GM23338 (cell line): ENCODE results near the gene CCNT2. TPM values are rescaled to one million over a fixed set of nuclear protein-coding genes. Genes with fewer than 3 reads are reported as not detected.
"Not testable (repeated sequence)": the region's sequence is repeated elsewhere in the genome, so short reads cannot be mapped to it uniquely, and the experiment has no call there.

Experiments
- ATAC-seq: fragments of 200-7000 bp; cut with Tn5 transposase; 3 replicates; pipeline ENCODE4 v1.9.1; 2020
- DNase-seq: peaks from one replicate; pipeline ENCODE4 v3.0.0-alpha.2; 2015; ENCODE audit warnings: low spot score
- H2AFZ ChIP-seq: fragments of 200-600 bp; sonication (generic); 2 replicates; pipeline ENCODE4 v1.8.0; 2016; ENCODE audit warnings: antibody characterized with exemption, mild to moderate bottlenecking, moderate library complexity
- H3F3A ChIP-seq: fragments of 200-600 bp; sonication (generic); replicated peaks from 2 replicates; pipeline ENCODE4 v1.8.0; 2017; ENCODE audit warnings: antibody characterized with exemption, mixed run types, low read depth
- H3K27ac ChIP-seq: fragments of 200-600 bp; sonication (generic); 2 replicates; pipeline ENCODE4 v1.6.1; 2016; ENCODE audit warnings: low read depth
- H3K27me3 ChIP-seq: fragments of 200-600 bp; sonication (generic); 2 replicates; pipeline ENCODE4 v1.8.0; 2016; ENCODE audit warnings: mild to moderate bottlenecking, mixed run types, moderate library complexity; ENCODE audit not compliant: insufficient read depth
- H3K36me3 ChIP-seq: fragments of 200-600 bp; sonication (generic); 2 replicates; pipeline ENCODE4 v1.8.0; 2016; ENCODE audit warnings: mild to moderate bottlenecking; ENCODE audit not compliant: insufficient read depth
- H3K4me1 ChIP-seq: fragments of 200-600 bp; sonication (generic); 2 replicates; pipeline ENCODE4 v1.8.0; 2016; ENCODE audit warnings: mild to moderate bottlenecking, moderate library complexity; ENCODE audit not compliant: insufficient read depth
- H3K4me2 ChIP-seq: fragments of 200-600 bp; sonication (generic); 2 replicates; pipeline ENCODE4 v1.7.1; 2017; ENCODE audit warnings: mixed run types
- H3K4me3 ChIP-seq: fragments of 200-600 bp; sonication (generic); 2 replicates; pipeline ENCODE4 v1.6.1; 2016; ENCODE audit warnings: mixed run types
- H3K79me2 ChIP-seq: fragments of 200-600 bp; sonication (generic); replicated peaks from 2 replicates; pipeline ENCODE4 v1.8.0; 2017; ENCODE audit warnings: mild to moderate bottlenecking; ENCODE audit not compliant: insufficient read depth
- H3K9me2 ChIP-seq: fragments of 200-600 bp; sonication (generic); 2 replicates; pipeline ENCODE4 v1.8.0; 2017; ENCODE audit not compliant: insufficient read depth
- H4K20me1 ChIP-seq: fragments of 200-600 bp; sonication (generic); replicated peaks from 2 replicates; pipeline ENCODE4 v1.8.0; 2017; ENCODE audit warnings: mild to moderate bottlenecking; ENCODE audit not compliant: insufficient read depth
- H3K27ac Mint-ChIP-seq: 2 replicates; pipeline ENCODE4 v1.8.0; 2020; ENCODE audit warnings: inconsistent platforms, mild to moderate bottlenecking, moderate library complexity, mixed read lengths
- H3K27me3 Mint-ChIP-seq: 3 replicates; pipeline ENCODE4 v1.8.0; 2022; ENCODE audit warnings: low read depth, mild to moderate bottlenecking, moderate library complexity, mixed read lengths, inconsistent platforms; ENCODE audit not compliant: insufficient read depth, poor library complexity
- H3K36me3 Mint-ChIP-seq: 3 replicates; pipeline ENCODE4 v1.8.0; 2021; ENCODE audit warnings: low read depth, mild to moderate bottlenecking, inconsistent platforms, moderate library complexity, mixed read lengths
- H3K4me1 Mint-ChIP-seq: 3 replicates; pipeline ENCODE4 v1.8.0; 2020; ENCODE audit warnings: mild to moderate bottlenecking, inconsistent platforms, mixed read lengths
- H3K4me3 Mint-ChIP-seq: 3 replicates; pipeline ENCODE4 v1.8.0; 2021; ENCODE audit warnings: moderate library complexity, mild to moderate bottlenecking, inconsistent platforms, mixed read lengths
- H3K9me3 Mint-ChIP-seq: 3 replicates; pipeline ENCODE4 v1.8.0; 2020; ENCODE audit warnings: moderate library complexity, mild to moderate bottlenecking, inconsistent platforms, mixed read lengths
- ZNF114 ChIP-seq: fragments of 250-450 bp; sonication (Bioruptor Pico); IDR thresholded peaks from 2 replicates; pipeline ENCODE4 v1.5.0; 2020; ENCODE audit warnings: mild to moderate bottlenecking, moderate library complexity
- polyA plus RNA-seq: library from polyadenylated mRNA; unstranded; fragments of >200 nt; fragmentation: Nextera tagmentation; extraction: Ambion mirVana; gene quantifications from 2 replicates; pipeline ENCODE4 v1.2.1, GENCODE V29; 2016
- total RNA-seq: library from RNA; depleted of rRNA; stranded (reverse); fragments of >200 nt; shearing (Covaris generic); gene quantifications from 2 replicates; pipeline ENCODE4 v1.2.3, GENCODE V29; 2014
- TF ChIP-seq, protein P1 (sequence below), 2 experiments: fragments of 200-600 bp in 1 of 2; sonication (generic) in 1 of 2; conservative IDR thresholded peaks; 2 replicates each; pipeline versions ENCODE4 v1.5.1 to v1.6.1; 2016 to 2017; ENCODE audit warnings: antibody characterized with exemption in 2 of 2, low read depth in 2 of 2, mild to moderate bottlenecking in 2 of 2, moderate library complexity in 1 of 2
- TF ChIP-seq, protein P2 (sequence below): fragments of 250-450 bp; sonication (Bioruptor Pico); IDR thresholded peaks from 2 replicates; pipeline ENCODE4 v1.5.0; 2020; ENCODE audit warnings: mild to moderate bottlenecking, moderate library complexity

The CCNT2 gene
- total and polyA plus RNA-seq, 2 experiments from 2014 or later: 22.5 to 46.5 TPM

DNA sequence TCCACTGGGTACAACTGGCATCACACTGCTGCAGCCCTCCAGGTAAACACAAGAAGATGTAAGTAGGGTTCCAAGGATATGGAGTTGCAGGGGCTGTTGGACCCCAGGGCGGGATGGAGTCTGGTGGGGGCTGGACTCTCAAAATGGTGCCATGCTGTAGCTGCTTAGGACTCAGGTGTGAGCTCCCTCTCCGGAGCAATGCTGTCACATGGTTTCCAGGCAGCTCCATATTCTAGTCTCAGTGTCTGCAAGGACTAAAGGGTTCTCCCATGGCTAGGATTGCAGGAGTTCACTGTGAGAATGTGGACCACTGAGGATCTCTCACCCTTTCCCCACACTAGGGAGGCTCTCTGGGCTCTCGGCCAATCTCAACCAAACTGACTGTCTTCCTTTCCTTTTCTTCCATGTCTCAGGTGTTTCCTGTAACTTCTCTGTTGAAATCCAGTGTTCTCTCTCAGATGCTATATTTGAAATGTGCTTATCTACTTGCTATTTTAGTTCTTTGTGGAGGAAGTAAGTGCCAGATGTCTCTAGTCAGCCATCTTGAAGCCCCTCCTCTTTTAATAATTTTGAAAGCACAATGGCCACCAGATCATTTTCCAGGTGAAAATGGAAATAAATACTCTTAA, 57.6 kb downstream of the CCNT2 start:
- no peak overlapping the region for H3K27ac ChIP-seq
- peaks cover 23% of the 10 kb centered on the region for H3K9me3 Mint-ChIP-seq
- no peak for TF ChIP-seq ZNF114 (CRISPR knock-in tag)
- TF ChIP-seq, protein P1, sequence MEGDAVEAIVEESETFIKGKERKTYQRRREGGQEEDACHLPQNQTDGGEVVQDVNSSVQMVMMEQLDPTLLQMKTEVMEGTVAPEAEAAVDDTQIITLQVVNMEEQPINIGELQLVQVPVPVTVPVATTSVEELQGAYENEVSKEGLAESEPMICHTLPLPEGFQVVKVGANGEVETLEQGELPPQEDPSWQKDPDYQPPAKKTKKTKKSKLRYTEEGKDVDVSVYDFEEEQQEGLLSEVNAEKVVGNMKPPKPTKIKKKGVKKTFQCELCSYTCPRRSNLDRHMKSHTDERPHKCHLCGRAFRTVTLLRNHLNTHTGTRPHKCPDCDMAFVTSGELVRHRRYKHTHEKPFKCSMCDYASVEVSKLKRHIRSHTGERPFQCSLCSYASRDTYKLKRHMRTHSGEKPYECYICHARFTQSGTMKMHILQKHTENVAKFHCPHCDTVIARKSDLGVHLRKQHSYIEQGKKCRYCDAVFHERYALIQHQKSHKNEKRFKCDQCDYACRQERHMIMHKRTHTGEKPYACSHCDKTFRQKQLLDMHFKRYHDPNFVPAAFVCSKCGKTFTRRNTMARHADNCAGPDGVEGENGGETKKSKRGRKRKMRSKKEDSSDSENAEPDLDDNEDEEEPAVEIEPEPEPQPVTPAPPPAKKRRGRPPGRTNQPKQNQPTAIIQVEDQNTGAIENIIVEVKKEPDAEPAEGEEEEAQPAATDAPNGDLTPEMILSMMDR (conservative IDR thresholded peaks at IDR 0.05; ENCODE audit: low read depth in 2 of 2): no peak
- TF ChIP-seq, protein P2, sequence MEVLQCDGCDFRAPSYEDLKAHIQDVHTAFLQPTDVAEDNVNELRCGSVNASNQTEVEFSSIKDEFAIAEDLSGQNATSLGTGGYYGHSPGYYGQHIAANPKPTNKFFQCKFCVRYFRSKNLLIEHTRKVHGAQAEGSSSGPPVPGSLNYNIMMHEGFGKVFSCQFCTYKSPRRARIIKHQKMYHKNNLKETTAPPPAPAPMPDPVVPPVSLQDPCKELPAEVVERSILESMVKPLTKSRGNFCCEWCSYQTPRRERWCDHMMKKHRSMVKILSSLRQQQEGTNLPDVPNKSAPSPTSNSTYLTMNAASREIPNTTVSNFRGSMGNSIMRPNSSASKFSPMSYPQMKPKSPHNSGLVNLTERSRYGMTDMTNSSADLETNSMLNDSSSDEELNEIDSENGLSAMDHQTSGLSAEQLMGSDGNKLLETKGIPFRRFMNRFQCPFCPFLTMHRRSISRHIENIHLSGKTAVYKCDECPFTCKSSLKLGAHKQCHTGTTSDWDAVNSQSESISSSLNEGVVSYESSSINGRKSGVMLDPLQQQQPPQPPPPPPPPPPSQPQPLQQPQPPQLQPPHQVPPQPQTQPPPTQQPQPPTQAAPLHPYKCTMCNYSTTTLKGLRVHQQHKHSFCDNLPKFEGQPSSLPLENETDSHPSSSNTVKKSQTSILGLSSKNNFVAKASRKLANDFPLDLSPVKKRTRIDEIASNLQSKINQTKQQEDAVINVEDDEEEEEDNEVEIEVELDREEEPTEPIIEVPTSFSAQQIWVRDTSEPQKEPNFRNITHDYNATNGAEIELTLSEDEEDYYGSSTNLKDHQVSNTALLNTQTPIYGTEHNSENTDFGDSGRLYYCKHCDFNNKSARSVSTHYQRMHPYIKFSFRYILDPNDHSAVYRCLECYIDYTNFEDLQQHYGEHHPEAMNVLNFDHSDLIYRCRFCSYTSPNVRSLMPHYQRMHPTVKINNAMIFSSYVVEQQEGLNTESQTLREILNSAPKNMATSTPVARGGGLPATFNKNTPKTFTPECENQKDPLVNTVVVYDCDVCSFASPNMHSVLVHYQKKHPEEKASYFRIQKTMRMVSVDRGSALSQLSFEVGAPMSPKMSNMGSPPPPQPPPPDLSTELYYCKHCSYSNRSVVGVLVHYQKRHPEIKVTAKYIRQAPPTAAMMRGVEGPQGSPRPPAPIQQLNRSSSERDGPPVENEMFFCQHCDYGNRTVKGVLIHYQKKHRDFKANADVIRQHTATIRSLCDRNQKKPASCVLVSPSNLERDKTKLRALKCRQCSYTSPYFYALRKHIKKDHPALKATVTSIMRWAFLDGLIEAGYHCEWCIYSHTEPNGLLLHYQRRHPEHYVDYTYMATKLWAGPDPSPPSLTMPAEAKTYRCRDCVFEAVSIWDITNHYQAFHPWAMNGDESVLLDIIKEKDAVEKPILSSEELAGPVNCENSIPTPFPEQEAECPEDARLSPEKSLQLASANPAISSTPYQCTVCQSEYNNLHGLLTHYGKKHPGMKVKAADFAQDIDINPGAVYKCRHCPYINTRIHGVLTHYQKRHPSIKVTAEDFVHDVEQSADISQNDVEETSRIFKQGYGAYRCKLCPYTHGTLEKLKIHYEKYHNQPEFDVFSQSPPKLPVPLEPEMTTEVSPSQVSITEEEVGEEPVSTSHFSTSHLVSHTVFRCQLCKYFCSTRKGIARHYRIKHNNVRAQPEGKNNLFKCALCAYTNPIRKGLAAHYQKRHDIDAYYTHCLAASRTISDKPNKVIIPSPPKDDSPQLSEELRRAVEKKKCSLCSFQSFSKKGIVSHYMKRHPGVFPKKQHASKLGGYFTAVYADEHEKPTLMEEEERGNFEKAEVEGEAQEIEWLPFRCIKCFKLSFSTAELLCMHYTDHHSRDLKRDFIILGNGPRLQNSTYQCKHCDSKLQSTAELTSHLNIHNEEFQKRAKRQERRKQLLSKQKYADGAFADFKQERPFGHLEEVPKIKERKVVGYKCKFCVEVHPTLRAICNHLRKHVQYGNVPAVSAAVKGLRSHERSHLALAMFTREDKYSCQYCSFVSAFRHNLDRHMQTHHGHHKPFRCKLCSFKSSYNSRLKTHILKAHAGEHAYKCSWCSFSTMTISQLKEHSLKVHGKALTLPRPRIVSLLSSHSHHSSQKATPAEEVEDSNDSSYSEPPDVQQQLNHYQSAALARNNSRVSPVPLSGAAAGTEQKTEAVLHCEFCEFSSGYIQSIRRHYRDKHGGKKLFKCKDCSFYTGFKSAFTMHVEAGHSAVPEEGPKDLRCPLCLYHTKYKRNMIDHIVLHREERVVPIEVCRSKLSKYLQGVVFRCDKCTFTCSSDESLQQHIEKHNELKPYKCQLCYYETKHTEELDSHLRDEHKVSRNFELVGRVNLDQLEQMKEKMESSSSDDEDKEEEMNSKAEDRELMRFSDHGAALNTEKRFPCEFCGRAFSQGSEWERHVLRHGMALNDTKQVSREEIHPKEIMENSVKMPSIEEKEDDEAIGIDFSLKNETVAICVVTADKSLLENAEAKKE (CRISPR knock-in tag): no peak
- peaks cover 7% of the 10 kb centered on the region; the same call in 1 of the 2 replicates for H3K36me3 ChIP-seq
- no peak overlapping the region for H3K4me2 ChIP-seq
- 0 out of 2 replicates have a peak, but pooled peaks cover 6% of the 10 kb centered on the region for H3K9me2 ChIP-seq
- H3F3A ChIP-seq: no peaks in the 10 kb centered on the region
- H3K79me2 ChIP-seq: no peaks in the 10 kb centered on the region
- peaks cover 5% of the 10 kb centered on the region; the same call in 2 of the 3 replicates for H3K36me3 Mint-ChIP-seq
- no peak for DNase-seq
- no peak overlapping the region for H3K4me3 Mint-ChIP-seq
- no peaks in the 10 kb centered on the region for H3K4me1 Mint-ChIP-seq
- H4K20me1 ChIP-seq: no peaks in the 10 kb centered on the region
- no peak overlapping the region for H3K4me3 ChIP-seq
- no peaks in the 10 kb centered on the region for H3K4me1 ChIP-seq
- no peak overlapping the region for H2AFZ ChIP-seq
- H3K27me3 ChIP-seq: no peaks in the 10 kb centered on the region
- no peaks in the 10 kb centered on the region for H3K27me3 Mint-ChIP-seq
- no peak for ATAC-seq
- H3K27ac Mint-ChIP-seq: no peak overlapping the region

DNA sequence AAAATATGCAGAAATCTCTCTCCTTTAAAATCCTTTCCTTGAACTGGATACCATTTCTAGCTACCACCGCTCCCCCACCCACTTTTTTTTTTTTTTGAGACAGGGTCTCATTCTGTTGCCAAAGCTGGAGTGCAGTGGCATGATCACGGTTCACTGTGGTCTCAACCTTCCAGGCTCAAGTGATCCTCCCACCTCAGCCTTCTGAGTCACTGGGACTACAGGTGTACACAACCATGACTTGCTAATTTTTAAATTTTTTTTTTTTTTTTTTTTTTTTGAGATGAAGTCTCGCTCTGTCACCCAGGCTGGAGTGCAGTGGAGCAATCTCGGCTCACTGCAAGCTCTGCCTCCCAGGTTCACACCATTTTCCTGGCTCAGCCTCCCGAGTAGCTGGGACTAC, 58.5 kb downstream of the CCNT2 start:
- not testable (repeated sequence) for H3K36me3 ChIP-seq, H2AFZ ChIP-seq, H3K79me2 ChIP-seq, H3K4me1 Mint-ChIP-seq, H3K4me3 Mint-ChIP-seq, H3K4me2 ChIP-seq, H3K9me2 ChIP-seq, H3K27me3 Mint-ChIP-seq, ATAC-seq, H3K4me1 ChIP-seq, H3K27me3 ChIP-seq, H3K36me3 Mint-ChIP-seq, DNase-seq, H3F3A ChIP-seq, H3K27ac Mint-ChIP-seq, H3K27ac ChIP-seq, H4K20me1 ChIP-seq, H3K4me3 ChIP-seq
- H3K9me3 Mint-ChIP-seq: peaks cover 18% of the 10 kb centered on the region
